ENCODE results near the gene JMJD8. TPM values are rescaled to one million over a fixed set of nuclear protein-coding genes. Genes with fewer than 3 reads are reported as not detected.
A peak's percentile ranks its signal among the peaks of the same experiment; 100 is the strongest.

Gene JMJD8
- total and polyA plus RNA-seq, 7 experiments from 2014 or later, result 26.8 to 62.1 (median 43.2) TPM

GRCh38 chr16:695355-696089 is 11.4 kb upstream of the JMJD8 start:
- peaks cover 4 to 40% (median 23%) of the 10 kb centered on the region in 7 donors for H3K4me1 Mint-ChIP-seq

GRCh38 chr16:694863-695354 is 10.8 kb upstream of the JMJD8 start:
- Histone ChIP-seq H3K36me3 (ENCODE audit: control insufficient read depth in 2 of 3, insufficient read depth in 3 of 3, low read length in 3 of 3) (no peaks in the 10 kb centered on the region), H3K4me3 (ENCODE audit: low read length) (peak overlapping the region; percentile 67), H3K4me1 (ENCODE audit: control insufficient read depth in 2 of 2, insufficient read depth in 2 of 2, low read length in 2 of 2) (peaks cover 16 to 22% of the 10 kb centered on the region in 2 donors), H3K9me3 (ENCODE audit: control insufficient read depth in 2 of 3, low read length in 3 of 3) (no peaks in the 10 kb centered on the region), H3K27ac (ENCODE audit: low read depth, low read length) (peak overlapping the region; percentile 54), H3K27me3 (ENCODE audit: control insufficient read depth in 2 of 2, insufficient read depth in 2 of 2, low read length in 2 of 2) (no peaks in the 10 kb centered on the region)
- no peak for DNase-seq
- Mint-ChIP-seq H3K36me3 (peaks cover 0 to 4% (median 0%) of the 10 kb centered on the region in 5 donors), H3K9me3 (peaks cover 0 to 2% (median 0%) of the 10 kb centered on the region in 11 donors), H3K27me3 (peaks cover 0 to 19% (median 0%) of the 10 kb centered on the region in 5 donors), H3K27ac (peak overlapping the region in 2 of 9 donors; percentile 79 to 81), H3K4me1 (peaks cover 4 to 43% (median 24%) of the 10 kb centered on the region in 7 donors), H3K4me3 (peak overlapping the region in 9 of 10 donors; percentile 3 to 86 (median 76))
- intact Hi-C loops (cut with micrococcal nuclease), result loop anchor here (1.0 to 5.0 kb wide), 5 partner anchors 11 to 92 kb away; partner anchors contain the start of genes CHTF18 (in 1 of the 2), JMJD8 (in 1 of the 2), METRN (in 1 of the 2) and RHOT2 (in 1 of the 2)
- no peak for ATAC-seq
- ChIA-PET CTCF (interaction anchor here (0.9 to 2.0 kb wide), 3 partner anchors 17 to 28 kb away, joined by 3 to 11 read pairs (median 4); no protein-coding TSS in a partner anchor), POLR2A (interaction anchor here (0.6 to 2.4 kb wide), 23 partner anchors 8 to 1270 kb away, joined by 3 to 24 read pairs (median 7); partner anchors contain the start of genes ANTKMT, CCDC78, CHTF18 and CIAO3)

More at GRCh38 chr16:695355-696089, 11.4 kb upstream of the JMJD8 start:
- peak; percentile 90 for ATAC-seq
- peak overlapping the region; percentile 76 to 86 (median 84) for H3K4me3 Mint-ChIP-seq
- ChIA-PET CTCF (interaction anchor here (0.5 to 2.0 kb wide), 4 partner anchors 17 to 268 kb away, joined by 3 to 11 read pairs (median 4); no protein-coding TSS in a partner anchor), POLR2A (interaction anchor here (0.6 to 2.4 kb wide), 32 partner anchors 8 to 1710 kb away, joined by 3 to 24 read pairs (median 5); partner anchors contain the start of genes ANTKMT, CCDC78, CHTF18 and CIAO3)
- H3K36me3 Mint-ChIP-seq, result peaks cover 0 to 3% (median 0%) of the 10 kb centered on the region in 5 donors
- no peaks in the 10 kb centered on the region for H3K27me3 ChIP-seq (ENCODE audit: control insufficient read depth in 2 of 2, insufficient read depth in 2 of 2, low read length in 2 of 2)
- H3K9me3 ChIP-seq (ENCODE audit: control insufficient read depth in 2 of 3, low read length in 3 of 3), result no peaks in the 10 kb centered on the region
- peak overlapping the region; percentile 54 for H3K27ac ChIP-seq (ENCODE audit: low read depth, low read length)
- H3K9me3 Mint-ChIP-seq, result peaks cover 0 to 2% (median 0%) of the 10 kb centered on the region in 11 donors
- no peaks in the 10 kb centered on the region for H3K36me3 ChIP-seq (ENCODE audit: control insufficient read depth in 2 of 3, insufficient read depth in 3 of 3, low read length in 3 of 3)
- H3K4me3 ChIP-seq (ENCODE audit: low read length), result peak overlapping the region; percentile 91
- peaks cover 0 to 22% (median 0%) of the 10 kb centered on the region in 5 donors for H3K27me3 Mint-ChIP-seq
- peak overlapping the region; percentile 20 to 86 (median 79) for H3K27ac Mint-ChIP-seq
- DNase-seq, result peak; percentile 53 to 81 (median 74)
- peaks cover 22 to 26% of the 10 kb centered on the region in 2 donors for H3K4me1 ChIP-seq (ENCODE audit: control insufficient read depth in 2 of 2, insufficient read depth in 2 of 2, low read length in 2 of 2)
- intact Hi-C loops (cut with micrococcal nuclease), result loop anchor here (1.0 to 5.0 kb wide), 5 partner anchors 11 to 92 kb away; partner anchors contain the start of genes CHTF18 (in 1 of the 2), JMJD8 (in 1 of the 2), METRN (in 1 of the 2) and RHOT2 (in 1 of the 2)

- Mint-ChIP-seq H3K27ac (peak overlapping the region in 1 of 9 donors; percentile 29), H3K9me3 (peaks cover 0 to 2% (median 0%) of the 10 kb centered on the region in 11 donors), H3K4me3 (peak overlapping the region; percentile 69 to 86 (median 80)), H3K27me3 (peaks cover 0 to 19% (median 0%) of the 10 kb centered on the region in 5 donors), H3K4me1 (peaks cover 4 to 43% (median 26%) of the 10 kb centered on the region in 7 donors), H3K36me3 (peaks cover 0 to 4% (median 0%) of the 10 kb centered on the region in 5 donors)
- POLR2A ChIA-PET, result interaction anchor here (2.0 to 2.4 kb wide), 8 partner anchors 10 to 94 kb away, joined by 5 to 24 read pairs (median 12); partner anchors contain the start of genes CHTF18, CIAO3, JMJD8 and METTL26
- no peak for ATAC-seq
- peak overlapping the region; percentile 67 for H3K4me3 ChIP-seq (ENCODE audit: low read length)
- peak in 1 of 9 donors; percentile 44 for DNase-seq
- intact Hi-C loops (cut with micrococcal nuclease), result no loop called here
- H3K9me3 ChIP-seq (ENCODE audit: control insufficient read depth in 2 of 3, low read length in 3 of 3), result no peaks in the 10 kb centered on the region
- peak overlapping the region; percentile 54 for H3K27ac ChIP-seq (ENCODE audit: low read depth, low read length)
- CTCF ChIA-PET, result no interaction called here
- peaks cover 16 to 21% of the 10 kb centered on the region in 2 donors for H3K4me1 ChIP-seq (ENCODE audit: control insufficient read depth in 2 of 2, insufficient read depth in 2 of 2, low read length in 2 of 2)
- no peaks in the 10 kb centered on the region for H3K36me3 ChIP-seq (ENCODE audit: control insufficient read depth in 2 of 3, insufficient read depth in 3 of 3, low read length in 3 of 3)
- H3K27me3 ChIP-seq (ENCODE audit: control insufficient read depth in 2 of 2, insufficient read depth in 2 of 2, low read length in 2 of 2), result no peaks in the 10 kb centered on the region
These were observed 10.2 kb upstream of the JMJD8 start for GRCh38 chr16:694187-694862.

GRCh38 chr16:693766-694165 is 9.6 kb upstream of the JMJD8 start:
- peaks cover 0 to 2% (median 0%) of the 10 kb centered on the region in 11 donors for H3K9me3 Mint-ChIP-seq
- ChIA-PET CTCF (no interaction called here), POLR2A (interaction anchor here (0.6 to 2.3 kb wide), 3 partner anchors 9 to 25 kb away, joined by 3 to 15 read pairs (median 12); partner anchors contain the start of genes JMJD8 and STUB1)
- ATAC-seq (peak; percentile 44), DNase-seq (no peak)
- peaks cover 4 to 47% (median 28%) of the 10 kb centered on the region in 7 donors for H3K4me1 Mint-ChIP-seq
- Histone ChIP-seq H3K27ac (ENCODE audit: low read depth, low read length) (no peak overlapping the region), H3K9me3 (ENCODE audit: control insufficient read depth in 2 of 3, low read length in 3 of 3) (no peaks in the 10 kb centered on the region), H3K4me3 (ENCODE audit: low read length) (no peak overlapping the region), H3K4me1 (ENCODE audit: control insufficient read depth in 2 of 2, insufficient read depth in 2 of 2, low read length in 2 of 2) (peaks cover 11 to 27% of the 10 kb centered on the region in 2 donors), H3K36me3 (ENCODE audit: control insufficient read depth in 2 of 3, insufficient read depth in 3 of 3, low read length in 3 of 3) (no peaks in the 10 kb centered on the region), H3K27me3 (ENCODE audit: control insufficient read depth in 2 of 2, insufficient read depth in 2 of 2, low read length in 2 of 2) (no peaks in the 10 kb centered on the region)
- no peak overlapping the region for H3K27ac Mint-ChIP-seq
- H3K36me3 Mint-ChIP-seq, result peaks cover 0 to 4% (median 0%) of the 10 kb centered on the region in 5 donors
- peaks cover 0 to 19% (median 0%) of the 10 kb centered on the region in 5 donors for H3K27me3 Mint-ChIP-seq
- H3K4me3 Mint-ChIP-seq, result peak overlapping the region in 6 of 10 donors; percentile 6 to 83 (median 33)
- intact Hi-C loops (cut with micrococcal nuclease), result no loop called here

GRCh38 chr16:693364-693763 is 9.2 kb upstream of the JMJD8 start:
- peak overlapping the region in 7 of 10 donors; percentile 6 to 83 (median 23) for H3K4me3 Mint-ChIP-seq
- POLR2A ChIA-PET, result interaction anchor here (0.6 to 2.1 kb wide), 4 partner anchors 9 to 24 kb away, joined by 3 to 12 read pairs (median 4); partner anchors contain the start of genes JMJD8, RHBDL1 and STUB1
- peaks cover 4 to 51% (median 30%) of the 10 kb centered on the region in 7 donors for H3K4me1 Mint-ChIP-seq

More at GRCh38 chr16:693364-693763, 9.2 kb upstream of the JMJD8 start:
- H3K27ac ChIP-seq (ENCODE audit: low read depth, low read length), result no peak overlapping the region
- CTCF ChIA-PET, result no interaction called here
- H3K9me3 ChIP-seq (ENCODE audit: control insufficient read depth in 2 of 3, low read length in 3 of 3), result no peaks in the 10 kb centered on the region
- no peaks in the 10 kb centered on the region for H3K27me3 ChIP-seq (ENCODE audit: control insufficient read depth in 2 of 2, insufficient read depth in 2 of 2, low read length in 2 of 2)
- intact Hi-C loops (cut with micrococcal nuclease), result no loop called here
- H3K4me1 ChIP-seq (ENCODE audit: control insufficient read depth in 2 of 2, insufficient read depth in 2 of 2, low read length in 2 of 2), result peaks cover 11 to 30% of the 10 kb centered on the region in 2 donors
- ATAC-seq (no peak), DNase-seq (no peak)
- Mint-ChIP-seq H3K9me3 (peaks cover 0 to 2% (median 0%) of the 10 kb centered on the region in 11 donors), H3K27me3 (peaks cover 0 to 19% (median 0%) of the 10 kb centered on the region in 5 donors), H3K36me3 (peaks cover 0 to 4% (median 0%) of the 10 kb centered on the region in 5 donors), H3K27ac (peak overlapping the region in 1 of 9 donors; percentile 12)
- no peaks in the 10 kb centered on the region for H3K36me3 ChIP-seq (ENCODE audit: control insufficient read depth in 2 of 3, insufficient read depth in 3 of 3, low read length in 3 of 3)
- no peak overlapping the region for H3K4me3 ChIP-seq (ENCODE audit: low read length)

Data from naive thymus-derived CD4-positive, alpha-beta T cell (primary cell).